ENCODE data around the gene ERC1.

Gene ERC1

DNA sequence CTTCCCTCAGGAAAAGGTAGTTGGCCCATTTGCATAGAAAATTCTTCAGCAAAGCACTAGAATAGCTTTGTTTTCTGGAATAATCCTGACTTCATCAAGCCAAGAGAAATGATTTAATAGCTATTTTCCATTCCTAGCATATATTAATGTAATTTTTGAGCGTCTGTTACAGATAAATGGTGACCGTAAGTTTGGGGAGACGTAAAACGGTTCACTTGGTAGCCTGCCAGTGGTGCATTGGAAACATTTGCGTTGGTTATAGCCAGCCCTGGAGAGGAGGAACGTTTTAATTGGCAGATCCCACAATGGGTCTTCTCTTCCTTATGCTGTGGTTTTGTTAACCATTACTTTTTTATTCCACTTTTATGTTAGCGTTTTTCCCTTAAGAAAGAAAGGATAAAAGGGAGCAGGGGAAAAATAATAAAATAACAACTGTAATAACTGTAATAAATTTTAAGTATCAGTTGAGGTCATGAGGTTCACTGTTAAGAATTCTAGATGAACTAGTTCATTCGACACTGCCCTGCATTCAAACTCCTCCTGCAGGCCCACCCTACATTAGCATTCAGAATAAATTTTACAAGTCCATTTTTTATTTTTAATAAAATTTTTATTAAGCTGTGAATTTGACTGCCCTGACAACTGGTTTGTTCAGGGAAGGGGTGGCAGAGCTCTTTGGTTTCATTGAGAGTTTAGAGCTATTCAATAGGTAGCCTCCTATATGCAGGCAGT is 300.7 kb downstream of the ERC1 start:
- Histone ChIP-seq H4K20me1 (ENCODE audit: control insufficient read depth, insufficient read depth, low read depth, low read length) (no peaks in the 10 kb centered on the region), H3K4me2 (ENCODE audit: low read length) (no peak overlapping the region), H3K27ac (ENCODE audit: low read depth, low read length) (no peak overlapping the region)

DNA sequence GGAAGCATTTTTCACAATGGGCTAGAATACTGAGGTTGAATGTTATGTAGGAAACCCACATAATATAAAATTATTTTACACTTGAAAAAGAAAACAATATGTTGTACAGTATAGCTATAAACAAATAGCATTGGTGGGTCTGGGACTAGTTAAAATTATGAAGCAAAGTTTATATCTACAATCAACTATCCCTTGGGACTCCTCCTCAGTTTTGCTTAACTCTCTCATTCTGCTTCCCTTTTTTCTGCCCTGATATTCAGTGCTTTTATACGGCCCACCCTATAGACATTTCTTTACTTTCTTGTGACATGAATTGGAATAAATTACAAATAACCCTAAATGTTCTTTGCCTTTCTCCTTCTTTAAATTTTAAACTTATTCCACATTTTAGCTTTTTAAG is 302.9 kb downstream of the ERC1 start:
- Histone ChIP-seq H3K4me1 (ENCODE audit: control insufficient read depth, low read length) (peaks cover 6% of the 10 kb centered on the region), H3K4me3 (ENCODE audit: low read length) (no peak overlapping the region), H3K4me2 (ENCODE audit: low read length) (no peak overlapping the region), H3K27me3 (ENCODE audit: control insufficient read depth, low read length) (no peaks in the 10 kb centered on the region), H3K27ac (ENCODE audit: low read depth, low read length) (no peak overlapping the region), H3F3A (ENCODE audit: control insufficient read depth, insufficient read depth) (no peaks in the 10 kb centered on the region), H4K20me1 (ENCODE audit: control insufficient read depth, insufficient read depth, low read depth, low read length) (no peaks in the 10 kb centered on the region), H3K9me2 (replicated peaks; ENCODE audit: control insufficient read depth, low read length) (no peaks in the 10 kb centered on the region), H3K36me3 (ENCODE audit: control insufficient read depth, low read length) (peaks cover 18% of the 10 kb centered on the region), H3K79me2 (ENCODE audit: control insufficient read depth, low read length) (no peaks in the 10 kb centered on the region), H3K9me3 (ENCODE audit: control insufficient read depth, insufficient read depth, low read length) (no peaks in the 10 kb centered on the region)
- no peak for TF ChIP-seq EZH2phosphoT487 (IDR thresholded peaks at IDR 0.05; ENCODE audit: borderline replicate concordance, low read length)
- TF ChIP-seq, protein P1, sequence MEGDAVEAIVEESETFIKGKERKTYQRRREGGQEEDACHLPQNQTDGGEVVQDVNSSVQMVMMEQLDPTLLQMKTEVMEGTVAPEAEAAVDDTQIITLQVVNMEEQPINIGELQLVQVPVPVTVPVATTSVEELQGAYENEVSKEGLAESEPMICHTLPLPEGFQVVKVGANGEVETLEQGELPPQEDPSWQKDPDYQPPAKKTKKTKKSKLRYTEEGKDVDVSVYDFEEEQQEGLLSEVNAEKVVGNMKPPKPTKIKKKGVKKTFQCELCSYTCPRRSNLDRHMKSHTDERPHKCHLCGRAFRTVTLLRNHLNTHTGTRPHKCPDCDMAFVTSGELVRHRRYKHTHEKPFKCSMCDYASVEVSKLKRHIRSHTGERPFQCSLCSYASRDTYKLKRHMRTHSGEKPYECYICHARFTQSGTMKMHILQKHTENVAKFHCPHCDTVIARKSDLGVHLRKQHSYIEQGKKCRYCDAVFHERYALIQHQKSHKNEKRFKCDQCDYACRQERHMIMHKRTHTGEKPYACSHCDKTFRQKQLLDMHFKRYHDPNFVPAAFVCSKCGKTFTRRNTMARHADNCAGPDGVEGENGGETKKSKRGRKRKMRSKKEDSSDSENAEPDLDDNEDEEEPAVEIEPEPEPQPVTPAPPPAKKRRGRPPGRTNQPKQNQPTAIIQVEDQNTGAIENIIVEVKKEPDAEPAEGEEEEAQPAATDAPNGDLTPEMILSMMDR (IDR thresholded peaks at IDR 0.05; ENCODE audit: low read depth, low read length, poor library complexity, severe bottlenecking) = no peak

More for the DNA sequence above, 300.7 kb downstream of the ERC1 start:
- H3K4me1 ChIP-seq (ENCODE audit: control insufficient read depth, low read length) = peaks cover 6% of the 10 kb centered on the region
- no peaks in the 10 kb centered on the region for H3K27me3 ChIP-seq (ENCODE audit: control insufficient read depth, low read length)
- no peaks in the 10 kb centered on the region for H3F3A ChIP-seq (ENCODE audit: control insufficient read depth, insufficient read depth)
- H3K4me3 ChIP-seq (ENCODE audit: low read length) = no peak overlapping the region
- no peaks in the 10 kb centered on the region for H3K79me2 ChIP-seq (ENCODE audit: control insufficient read depth, low read length)
- no peaks in the 10 kb centered on the region for H3K9me2 ChIP-seq (replicated peaks; ENCODE audit: control insufficient read depth, low read length)
- peaks cover 18% of the 10 kb centered on the region for H3K36me3 ChIP-seq (ENCODE audit: control insufficient read depth, low read length)
- TF ChIP-seq, protein P1 (IDR thresholded peaks at IDR 0.05; ENCODE audit: low read depth, low read length, poor library complexity, severe bottlenecking) = no peak
- no peak for TF ChIP-seq EZH2phosphoT487 (IDR thresholded peaks at IDR 0.05; ENCODE audit: borderline replicate concordance, low read length)
- no peaks in the 10 kb centered on the region for H3K9me3 ChIP-seq (ENCODE audit: control insufficient read depth, insufficient read depth, low read length)

DNA sequence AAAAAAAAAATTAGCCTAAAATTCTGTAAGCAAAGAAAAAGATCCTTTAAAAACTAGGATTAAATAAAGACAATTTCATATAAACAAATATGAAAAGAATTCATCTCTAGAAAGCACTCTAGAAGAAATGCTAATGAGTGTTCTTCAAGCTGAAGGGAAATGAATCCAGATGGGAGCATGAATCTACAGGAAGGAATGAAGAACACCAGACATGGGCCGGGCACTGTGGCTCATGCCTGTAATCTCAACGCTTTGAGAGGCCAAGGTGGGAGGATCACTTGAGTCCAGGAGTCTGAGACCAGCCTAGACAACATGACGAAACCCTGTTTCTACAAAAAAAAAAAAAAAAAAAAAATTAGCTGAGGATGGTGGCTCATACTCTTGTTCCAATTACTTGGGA is 306.2 kb downstream of the ERC1 start:
- Histone ChIP-seq H3K27me3 (ENCODE audit: control insufficient read depth, low read length) (no peaks in the 10 kb centered on the region), H3K9me3 (ENCODE audit: control insufficient read depth, insufficient read depth, low read length) (no peaks in the 10 kb centered on the region), H3F3A (ENCODE audit: control insufficient read depth, insufficient read depth) (no peaks in the 10 kb centered on the region), H4K20me1 (ENCODE audit: control insufficient read depth, insufficient read depth, low read depth, low read length) (no peaks in the 10 kb centered on the region), H3K4me2 (ENCODE audit: low read length) (no peak overlapping the region), H3K27ac (ENCODE audit: low read depth, low read length) (no peak overlapping the region), H3K36me3 (ENCODE audit: control insufficient read depth, low read length) (peaks cover 3% of the 10 kb centered on the region; the same call in 1 of the 2 replicates), H3K4me1 (ENCODE audit: control insufficient read depth, low read length) (no peaks in the 10 kb centered on the region), H3K4me3 (ENCODE audit: low read length) (no peak overlapping the region), H3K79me2 (ENCODE audit: control insufficient read depth, low read length) (no peaks in the 10 kb centered on the region), H3K9me2 (replicated peaks; ENCODE audit: control insufficient read depth, low read length) (no peaks in the 10 kb centered on the region)
- TF ChIP-seq EZH2phosphoT487 (IDR thresholded peaks at IDR 0.05; ENCODE audit: borderline replicate concordance, low read length) = no peak
- TF ChIP-seq, protein P1 (IDR thresholded peaks at IDR 0.05; ENCODE audit: low read depth, low read length, poor library complexity, severe bottlenecking) = no peak

Measured in DOHH2 (cell line).